NB4 (cell line): ENCODE data around the gene ZNF490.

Experiments used
- CTCF ChIP-seq: IDR thresholded peaks from one replicate; pipeline ENCODE4 v1.5.1; 2012; ENCODE audit warnings: low read depth, low read length
- MAX ChIP-seq: IDR thresholded peaks from 2 replicates; pipeline ENCODE4 v1.6.1; 2011; ENCODE audit warnings: low read depth, low read length
- MYC ChIP-seq: IDR thresholded peaks from 2 replicates; pipeline ENCODE4 v1.6.1; 2011; ENCODE audit warnings: low read depth, low read length
- POLR2A ChIP-seq: IDR thresholded peaks from 2 replicates; pipeline ENCODE4 v1.6.1; 2011; ENCODE audit warnings: mild to moderate bottlenecking; ENCODE audit not compliant: insufficient read length; ENCODE audit errors: extremely low read depth

- TF ChIP-seq CTCF: no peak
- no peak for TF ChIP-seq MAX
- TF ChIP-seq POLR2A: no peak
- no peak for TF ChIP-seq MYC
These were observed 13.0 kb downstream of the ZNF490 start for GRCh38 chr19:12597594-12597993.
